ENCODE results near the gene ABCA12.

Gene ABCA12

DNA sequence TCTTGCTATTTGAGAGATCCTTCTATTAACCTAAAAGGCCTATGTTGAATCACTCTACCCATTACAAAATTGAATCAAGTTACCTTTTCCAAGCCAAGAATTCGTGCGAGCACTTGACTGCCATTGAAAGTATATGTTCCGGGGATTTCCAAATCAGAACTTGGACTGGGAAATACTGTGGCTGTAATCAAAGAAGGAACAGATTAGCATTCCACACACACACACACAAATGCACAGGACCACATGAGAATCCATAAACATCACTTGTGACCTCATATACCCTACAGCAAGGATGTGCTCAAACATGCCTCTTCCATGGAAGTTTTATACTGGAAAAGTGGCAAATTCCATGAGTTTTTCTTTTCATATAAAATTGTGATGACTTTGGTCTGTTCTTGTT is 86.0 kb downstream of the ABCA12 start:
- no peak for DNase-seq (ENCODE audit: low read depth in 1 of 2, low spot score in 1 of 2)

DNA sequence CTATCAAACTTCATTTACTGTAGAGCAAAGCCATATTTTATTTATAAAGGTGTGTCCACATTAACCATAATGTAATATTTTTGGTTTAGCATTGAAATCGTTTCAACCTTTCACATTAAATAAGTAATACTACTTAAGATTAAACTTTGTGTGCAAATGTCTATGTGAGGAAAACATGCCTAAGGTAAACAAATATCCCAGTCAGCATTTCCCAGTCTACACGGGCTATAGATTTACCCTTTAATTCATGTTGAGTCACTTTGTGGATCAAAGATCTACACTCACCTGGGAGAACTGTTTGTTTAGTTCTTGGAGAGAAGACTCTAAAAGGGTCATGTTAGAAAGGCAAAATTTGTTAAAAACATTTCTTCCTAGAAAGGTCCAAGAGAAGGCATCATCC is 89.1 kb downstream of the ABCA12 start:
- no peak for DNase-seq (ENCODE audit: low read depth in 1 of 2, low spot score in 1 of 2)

DNA sequence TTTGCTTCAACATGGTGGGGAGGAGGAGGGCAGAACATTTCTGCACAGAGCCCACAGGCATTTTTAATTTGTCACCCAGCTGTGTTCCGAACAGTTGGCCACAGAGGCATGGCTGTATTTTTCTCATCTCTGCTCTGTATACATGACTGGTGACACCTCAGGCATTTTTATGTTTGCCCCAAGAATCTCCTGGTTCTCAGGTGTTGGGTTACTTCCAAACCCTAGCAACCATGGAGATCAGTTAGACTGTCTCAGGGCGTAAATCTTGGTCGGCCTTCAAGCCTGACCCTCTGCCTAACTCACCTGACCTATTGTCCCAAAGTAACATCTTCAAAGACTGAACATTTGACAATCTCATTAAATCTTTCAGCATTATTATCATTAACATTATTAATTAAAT is 100.0 kb downstream of the ABCA12 start:
- DNase-seq (ENCODE audit: low read depth in 1 of 2, low spot score in 1 of 2): no peak

DNA sequence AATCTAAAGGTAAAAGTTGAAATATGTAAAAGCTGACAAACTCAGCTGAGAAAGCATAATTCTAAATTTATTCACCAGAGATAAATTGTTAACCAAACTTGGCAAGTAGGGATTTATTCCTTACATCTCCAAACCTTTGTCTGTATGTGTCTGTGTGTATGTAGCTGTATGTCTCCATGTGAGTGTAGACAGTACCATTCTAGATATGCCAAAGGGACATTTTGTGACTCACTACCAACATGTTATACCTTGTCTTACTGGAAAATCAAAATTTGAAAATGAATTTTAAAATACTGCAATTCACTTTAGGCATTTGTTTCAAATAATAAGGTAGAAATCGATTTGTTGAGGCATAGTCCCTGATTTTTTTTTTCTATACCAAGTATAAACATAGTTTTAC is 102.1 kb downstream of the ABCA12 start:
- no peak for DNase-seq (ENCODE audit: low read depth in 1 of 2, low spot score in 1 of 2)

DNA sequence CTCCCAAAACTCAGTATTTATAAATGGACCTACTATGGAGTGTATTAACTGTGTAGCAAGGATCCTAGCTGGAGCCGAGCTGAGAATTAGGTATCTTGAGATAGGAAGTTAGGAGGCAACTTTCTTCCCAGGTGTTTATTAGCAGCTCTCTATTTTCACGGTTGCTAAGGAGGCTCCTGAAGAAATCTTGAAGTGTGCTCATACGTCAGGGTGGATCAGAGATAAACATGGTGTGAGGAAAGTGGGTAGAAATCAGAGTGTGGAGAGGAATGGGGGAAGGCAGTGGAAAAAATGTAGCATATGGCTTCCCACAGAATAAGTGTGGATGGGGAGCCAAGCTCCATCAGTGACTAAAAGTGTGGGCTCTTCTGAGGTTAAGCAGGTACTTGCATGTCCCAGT is 104.3 kb downstream of the ABCA12 start:
- no peak for DNase-seq (ENCODE audit: low read depth in 1 of 2, low spot score in 1 of 2)

DNA sequence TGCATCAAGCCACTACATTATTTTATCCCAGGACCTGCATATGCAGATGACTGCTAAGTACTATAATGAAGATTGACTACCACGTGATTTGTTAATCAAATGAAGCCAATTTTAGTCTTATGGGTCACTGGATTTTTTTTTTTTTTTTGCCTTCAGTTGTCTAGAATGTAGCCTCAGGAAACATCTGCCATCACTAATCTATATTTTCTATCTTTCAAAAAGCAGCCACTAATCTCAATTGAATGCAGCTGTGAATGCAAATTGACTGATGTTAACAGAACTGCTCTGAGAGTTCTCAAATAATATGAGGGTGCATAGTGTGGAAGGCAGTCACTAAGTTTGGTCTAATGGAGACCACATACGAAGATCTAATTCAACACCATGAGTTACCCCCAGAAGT is 106.3 kb downstream of the ABCA12 start:
- DNase-seq (ENCODE audit: low read depth in 1 of 2, low spot score in 1 of 2): no peak

DNA sequence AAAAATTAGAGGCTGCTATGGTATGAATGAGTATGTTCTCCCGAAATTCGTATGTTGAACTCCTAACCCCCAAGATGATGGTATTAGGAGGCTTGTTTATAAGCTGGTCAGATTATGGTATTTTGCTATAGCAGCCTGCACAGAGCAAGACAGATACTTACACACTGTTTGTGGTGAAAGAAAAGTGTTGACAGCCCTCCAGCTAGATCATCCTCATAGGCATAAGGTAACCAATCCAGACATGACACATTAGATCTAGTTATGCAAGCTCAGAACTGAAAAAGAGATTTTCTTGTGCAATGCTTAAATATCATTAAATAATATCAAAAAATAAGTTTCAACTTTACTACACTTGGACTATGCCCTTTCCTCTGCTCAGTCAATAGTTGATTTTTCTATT is 107.1 kb downstream of the ABCA12 start:
- DNase-seq (ENCODE audit: low read depth in 1 of 2, low spot score in 1 of 2): no peak

DNA sequence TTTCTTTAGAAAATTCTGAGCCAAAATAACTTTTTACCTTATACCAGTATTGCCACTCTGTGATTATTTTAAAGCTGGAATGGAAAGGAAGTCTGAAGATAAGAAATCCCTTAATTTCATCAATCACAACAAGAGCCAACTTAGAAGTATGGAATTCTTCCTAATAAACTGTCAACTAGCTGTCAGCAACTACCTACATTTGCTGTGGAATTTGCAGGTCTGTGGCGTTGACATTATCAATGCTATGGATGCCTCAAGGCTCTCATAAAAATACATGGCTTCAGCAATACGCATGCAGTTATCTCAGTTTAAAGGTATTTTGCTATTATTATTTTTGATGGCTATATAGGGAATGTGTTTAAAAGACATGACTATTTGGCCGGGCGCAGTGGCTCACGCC is 108.5 kb downstream of the ABCA12 start:
- no peak for DNase-seq (ENCODE audit: low read depth in 1 of 2, low spot score in 1 of 2)

DNA sequence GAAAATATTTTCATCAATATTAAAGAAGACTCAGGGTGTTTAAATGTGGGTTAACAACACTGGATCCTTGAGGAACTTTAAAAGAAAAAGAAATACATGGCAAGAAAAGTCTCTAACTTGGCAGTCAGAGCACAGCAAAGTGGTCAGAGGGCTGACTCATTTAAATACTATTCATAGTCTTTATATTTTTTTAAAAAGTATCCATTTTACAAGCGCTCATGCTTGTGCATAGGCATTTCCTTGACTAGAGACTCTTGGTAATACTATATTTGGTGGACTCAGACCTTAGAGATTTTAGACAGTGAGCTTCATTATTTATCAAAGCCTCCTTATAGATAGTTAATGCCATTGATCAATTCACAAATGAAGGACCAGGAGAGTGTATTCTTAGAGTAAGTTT is 110.2 kb downstream of the ABCA12 start:
- DNase-seq (ENCODE audit: low read depth in 1 of 2, low spot score in 1 of 2): no peak

DNA sequence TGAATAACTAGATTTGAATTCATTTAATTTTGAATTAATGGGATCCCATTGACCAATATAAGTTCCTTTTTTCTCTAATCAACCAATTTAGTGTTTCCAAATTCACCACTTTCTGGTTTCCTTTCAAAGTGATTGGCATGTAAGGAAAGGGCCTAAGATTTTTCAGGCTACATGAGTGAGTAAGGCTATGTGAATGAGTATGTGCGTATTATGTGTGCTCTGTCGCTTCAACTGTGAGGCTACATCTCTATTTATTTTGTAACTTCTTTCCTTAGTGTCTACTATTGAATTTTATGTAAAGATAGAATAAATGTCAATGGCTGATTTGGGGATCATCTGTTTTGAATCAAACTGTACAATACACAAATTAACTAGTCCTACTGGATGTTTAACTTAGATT is 110.6 kb downstream of the ABCA12 start:
- no peak for DNase-seq (ENCODE audit: low read depth in 1 of 2, low spot score in 1 of 2)

DNA sequence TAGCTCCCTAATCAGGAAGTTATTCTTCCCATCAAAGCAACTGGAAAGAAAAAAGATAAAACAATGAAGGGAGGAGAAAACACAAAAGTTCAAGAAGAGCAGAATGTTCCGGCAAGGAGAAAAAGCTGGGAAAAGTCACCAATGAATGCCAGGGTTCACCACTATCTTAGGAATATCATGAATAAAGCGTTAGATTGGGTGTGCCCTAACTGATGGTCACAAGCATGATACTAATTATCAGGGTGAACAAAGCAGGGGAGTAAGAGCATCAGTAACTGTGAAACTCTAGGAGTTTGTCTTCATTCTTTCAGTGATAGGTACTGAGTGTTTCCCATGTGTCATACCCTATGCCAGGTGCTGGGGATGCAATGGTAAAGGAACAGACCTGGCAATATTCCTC is 115.5 kb downstream of the ABCA12 start:
- DNase-seq (ENCODE audit: low read depth in 1 of 2, low spot score in 1 of 2): no peak

DNA sequence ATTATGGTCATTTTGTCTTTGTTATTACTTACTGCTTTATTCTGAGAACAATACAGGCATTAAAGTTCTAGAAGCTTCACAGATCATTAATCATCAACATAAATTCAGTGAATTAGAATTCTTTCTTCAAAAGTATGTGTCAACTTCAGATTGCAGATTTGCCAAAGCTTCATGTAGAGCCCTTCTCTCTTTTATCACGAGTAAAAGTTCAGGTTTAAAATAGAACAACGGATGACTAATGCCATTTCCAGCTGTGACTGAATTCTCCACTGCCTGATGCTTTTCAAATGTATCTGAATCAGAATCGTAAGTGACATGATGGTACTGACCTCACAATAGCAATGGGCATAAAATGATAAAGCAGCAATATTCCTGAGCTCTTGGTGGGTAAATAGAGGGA is 116.0 kb downstream of the ABCA12 start:
- no peak for DNase-seq (ENCODE audit: low read depth in 1 of 2, low spot score in 1 of 2)

DNA sequence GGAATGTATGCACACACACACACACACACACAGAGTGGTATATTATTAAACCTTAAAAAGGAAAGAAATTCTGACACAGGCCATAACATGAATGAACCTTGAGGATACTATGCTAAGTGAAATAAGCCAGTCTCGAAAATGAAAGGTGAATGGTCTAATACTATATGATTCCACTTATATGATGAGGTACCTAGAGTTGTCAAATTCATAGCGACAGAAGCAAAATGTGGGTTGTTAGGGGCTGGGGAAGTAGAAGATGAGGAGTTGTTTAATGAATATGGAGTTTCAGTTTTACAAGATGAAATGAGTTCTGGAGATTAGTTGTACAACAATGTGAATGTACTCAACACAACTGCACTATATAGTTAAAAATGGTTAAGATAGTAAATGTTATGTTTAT is 118.1 kb downstream of the ABCA12 start:
- no peak for DNase-seq (ENCODE audit: low read depth in 1 of 2, low spot score in 1 of 2)

DNA sequence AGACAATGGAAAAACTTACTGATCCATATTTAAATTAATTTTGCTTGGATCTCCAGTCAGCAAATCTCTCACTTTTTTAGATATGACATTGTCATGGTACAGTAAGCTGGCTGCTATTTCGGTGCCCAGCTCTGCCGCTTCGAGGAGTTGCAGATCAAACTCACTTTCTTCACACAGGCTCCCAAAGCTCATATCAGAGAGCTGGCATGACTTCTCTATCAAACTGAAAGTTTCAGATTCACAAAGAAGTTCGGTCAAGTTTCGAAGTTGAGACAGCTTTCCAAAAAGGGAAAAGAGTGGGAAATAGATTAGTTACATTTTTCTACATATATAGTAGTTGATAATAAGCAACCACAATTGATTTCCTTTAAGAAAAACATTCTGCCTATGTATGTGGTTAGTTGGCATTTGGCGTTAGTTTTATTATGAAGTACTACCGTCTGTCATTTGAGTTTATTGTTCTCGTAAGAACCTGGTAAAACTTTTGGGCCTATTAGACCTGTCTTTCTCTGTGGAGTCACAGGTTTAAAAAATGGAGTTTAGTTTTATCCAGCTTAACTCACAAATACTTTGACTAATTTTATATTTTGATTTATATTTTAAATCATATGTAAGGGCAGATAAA is 118.8 kb downstream of the ABCA12 start:
- no peak for DNase-seq (ENCODE audit: low read depth in 1 of 2, low spot score in 1 of 2)

DNA sequence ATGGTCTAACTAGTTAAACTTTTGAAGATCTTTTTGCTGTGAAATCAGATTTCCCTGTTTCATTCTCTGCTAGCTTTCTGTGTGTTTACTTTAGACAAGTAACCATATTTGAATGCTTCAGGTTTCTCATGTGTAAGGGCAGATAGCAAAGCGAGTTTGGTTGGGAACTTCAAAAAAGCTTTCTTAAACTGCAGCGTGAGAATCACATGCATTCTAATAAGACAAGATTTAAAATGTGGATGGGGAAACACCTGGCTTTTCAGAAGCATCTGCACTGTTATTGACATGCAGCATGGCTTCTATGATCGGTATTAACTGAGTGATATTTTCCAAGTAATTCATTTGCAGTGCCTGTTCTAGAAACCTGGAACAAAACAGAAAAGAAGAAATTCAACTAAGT is 119.3 kb downstream of the ABCA12 start:
- no peak for DNase-seq (ENCODE audit: low read depth in 1 of 2, low spot score in 1 of 2)

DNA sequence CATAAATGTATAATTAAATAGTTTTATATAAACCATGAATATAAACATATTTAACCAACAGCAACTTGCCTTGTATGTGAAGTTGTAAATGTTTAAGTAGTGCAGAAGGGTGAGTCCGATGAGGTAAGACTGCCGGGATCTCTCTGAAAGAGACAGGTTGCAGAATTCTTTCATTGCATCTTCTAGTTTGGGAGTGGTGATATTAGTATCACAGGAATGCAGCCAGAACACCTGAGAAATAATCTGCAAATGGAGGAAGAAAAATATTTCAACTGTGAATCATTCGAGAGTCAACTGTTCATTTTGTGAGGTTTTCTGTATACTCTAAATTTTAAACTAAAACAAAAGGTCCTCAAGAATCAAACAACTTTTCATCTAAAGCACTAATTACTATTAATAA is 123.0 kb downstream of the ABCA12 start:
- no peak for DNase-seq (ENCODE audit: low read depth in 1 of 2, low spot score in 1 of 2)

DNA sequence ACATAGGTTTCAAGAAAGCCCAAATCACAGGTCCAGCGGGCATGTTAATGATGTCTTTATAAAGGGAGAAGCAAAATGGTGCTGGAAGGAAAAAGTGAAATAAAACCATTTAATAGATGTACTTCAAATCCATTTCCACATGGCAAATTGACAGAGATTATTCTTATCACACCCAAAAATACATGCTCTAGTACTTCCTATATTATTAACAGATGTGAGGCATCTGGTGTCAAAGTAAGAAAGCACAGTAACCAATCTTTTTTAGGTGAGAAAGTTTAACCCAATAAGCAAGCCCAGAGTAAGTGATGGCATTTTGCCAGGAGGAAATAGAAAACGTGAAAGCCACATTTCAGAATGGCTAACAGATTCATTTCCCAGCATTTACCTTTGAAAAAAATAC is 128.0 kb downstream of the ABCA12 start:
- DNase-seq (ENCODE audit: low read depth in 1 of 2, low spot score in 1 of 2): no peak

DNA sequence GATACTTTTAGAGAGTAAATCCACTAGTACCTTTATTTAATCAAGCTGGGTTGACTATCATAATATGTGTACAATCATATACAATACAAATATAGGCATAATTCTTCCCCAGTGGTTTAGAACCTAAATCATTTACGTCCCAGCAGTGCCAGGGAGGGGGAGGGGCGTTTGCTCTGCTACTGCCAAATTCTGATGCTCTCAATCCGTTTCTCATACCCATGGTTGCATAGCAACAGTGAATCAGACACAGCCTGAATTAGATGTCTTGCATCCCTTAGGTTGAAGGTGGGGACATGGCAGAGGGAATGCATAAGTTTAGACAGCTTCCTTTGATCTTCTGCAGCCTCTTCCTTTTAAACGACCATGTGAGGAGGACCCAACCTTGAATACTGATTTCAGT is 135.4 kb downstream of the ABCA12 start:
- DNase-seq (ENCODE audit: low read depth in 1 of 2, low spot score in 1 of 2): no peak

DNA sequence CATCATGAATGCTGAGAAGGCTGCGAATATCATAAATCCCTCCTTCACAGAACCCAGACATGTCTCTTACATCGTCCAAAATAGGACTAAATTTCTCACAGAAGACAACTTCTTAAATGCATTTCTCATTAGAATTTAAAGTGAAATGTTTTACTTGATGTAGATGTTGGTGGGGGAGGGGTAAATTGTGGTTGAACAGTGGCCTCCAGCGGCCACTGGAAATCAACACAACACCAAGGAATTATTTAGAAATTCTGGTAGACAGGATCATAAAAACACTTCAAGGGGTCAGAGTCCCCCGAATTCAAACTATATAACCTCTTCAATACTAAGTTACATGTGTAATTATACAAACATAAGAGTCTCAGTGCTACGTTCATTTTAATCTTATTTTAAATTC is 135.9 kb downstream of the ABCA12 start:
- DNase-seq (ENCODE audit: low read depth in 1 of 2, low spot score in 1 of 2): no peak

DNA sequence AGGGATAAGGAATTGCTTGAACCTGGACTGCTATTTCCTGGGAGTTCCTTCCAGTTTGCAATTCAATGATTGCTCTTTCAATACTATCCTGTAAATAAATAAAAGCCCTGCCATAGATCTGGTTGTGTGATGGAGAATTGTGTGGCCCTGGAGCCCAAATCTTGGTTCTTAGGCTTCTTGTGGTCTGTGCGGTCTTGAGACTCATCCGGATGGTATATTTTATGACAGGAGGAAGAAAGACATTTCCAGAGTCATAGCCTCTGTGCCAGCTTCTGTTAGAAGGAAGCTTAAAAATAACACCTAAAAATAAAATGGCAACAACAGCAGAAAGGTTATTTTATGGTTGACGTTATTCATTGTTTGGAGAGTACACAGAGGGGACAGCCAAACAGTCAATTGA is 137.7 kb downstream of the ABCA12 start:
- no peak for DNase-seq (ENCODE audit: low read depth in 1 of 2, low spot score in 1 of 2)

DNA sequence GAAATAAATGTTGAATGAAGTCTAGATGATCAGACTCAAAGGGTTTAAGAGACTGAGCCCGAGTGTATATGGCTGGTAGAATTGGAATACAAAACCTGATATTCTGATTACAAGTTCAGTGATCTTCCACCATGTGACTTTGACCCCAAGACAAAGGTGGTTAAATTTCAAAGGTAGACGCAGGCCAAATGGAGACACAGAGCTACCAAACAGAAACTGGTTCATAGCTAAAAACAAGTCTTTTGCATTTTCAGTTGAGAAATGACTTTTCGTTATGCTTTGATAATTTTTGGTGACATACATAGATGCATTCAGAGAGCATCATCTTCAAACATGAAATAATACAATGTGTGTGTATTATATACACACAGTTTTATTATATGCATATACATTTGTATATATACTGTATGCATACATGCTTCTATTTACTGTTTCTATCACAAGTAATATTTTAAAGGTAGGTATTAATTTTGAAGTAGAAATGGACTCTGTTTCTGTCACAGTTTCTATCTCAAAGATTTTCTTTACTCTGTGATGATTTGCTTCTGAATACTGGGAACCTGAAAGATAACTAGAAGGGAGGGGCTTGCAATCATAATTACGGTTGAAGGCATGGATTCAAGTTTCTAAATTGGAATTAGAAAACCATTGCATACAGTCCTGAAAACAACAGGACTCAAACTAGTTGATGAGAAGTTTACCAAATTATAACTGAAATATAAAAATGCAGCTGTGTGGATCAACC is 142.3 kb downstream of the ABCA12 start:
- DNase-seq (ENCODE audit: low read depth in 1 of 2, low spot score in 1 of 2): no peak

DNA sequence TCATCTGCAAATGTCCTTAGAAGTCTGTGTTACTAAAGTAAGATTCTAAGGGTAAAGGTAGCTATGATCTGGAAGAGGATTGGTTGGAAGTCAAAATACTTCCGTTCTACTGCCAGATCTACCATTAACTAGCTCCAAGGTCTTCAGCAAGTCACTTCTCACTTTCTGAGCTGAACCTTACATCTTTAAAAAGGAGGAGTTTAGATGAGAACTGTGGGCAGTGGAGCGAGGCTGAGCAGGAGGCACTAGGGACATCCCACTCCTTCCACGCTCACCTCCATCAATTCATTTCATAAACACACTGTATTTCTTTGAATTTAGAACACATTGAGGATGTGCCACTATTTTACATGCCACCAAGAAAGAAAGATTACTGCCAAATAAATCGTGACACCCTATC is 143.0 kb downstream of the ABCA12 start:
- DNase-seq (ENCODE audit: low read depth in 1 of 2, low spot score in 1 of 2): no peak

DNA sequence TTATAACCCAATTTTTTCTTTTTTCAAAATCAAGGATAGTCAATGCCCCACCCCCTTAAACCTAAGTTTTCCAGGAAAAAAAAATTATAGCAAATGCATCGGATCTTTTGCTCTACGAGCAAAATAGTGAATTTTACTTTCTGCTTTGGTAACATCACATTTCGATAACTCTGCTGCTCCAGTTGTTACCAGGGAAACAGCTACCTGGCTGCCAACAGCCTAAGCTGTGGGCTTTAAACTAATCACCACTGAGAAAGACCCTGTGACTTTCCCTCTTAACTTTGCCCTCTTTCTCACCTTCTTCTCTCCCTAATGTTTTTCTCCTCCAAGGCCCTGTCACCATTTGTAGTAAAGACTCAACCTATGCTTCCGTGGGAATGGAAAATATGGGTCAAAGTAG is 145.5 kb downstream of the ABCA12 start:
- DNase-seq (ENCODE audit: low read depth in 1 of 2, low spot score in 1 of 2): no peak

All from activated T-helper 1 cell treated with anti-CD3 and anti-CD28 coated beads, Interleukin-2, amount 50 U/mL, for 16 hours (primary cell).